C4-2B (cell line): ENCODE data around the gene LAPTM5.

Experiments
- H3K27ac ChIP-seq: fragments of 450-650 bp; 2 replicates; pipeline ENCODE4 v1.5.1; 2017
- ZFX ChIP-seq: fragments of 450-650 bp; IDR thresholded peaks from 2 replicates; pipeline ENCODE4 v1.6.1; 2017
- TF ChIP-seq, protein P1 (sequence below): fragments of 450-650 bp; conservative IDR thresholded peaks from 2 replicates; pipeline ENCODE4 v1.5.1; 2017; ENCODE audit warnings: mild to moderate bottlenecking

LAPTM5 gene

DNA sequence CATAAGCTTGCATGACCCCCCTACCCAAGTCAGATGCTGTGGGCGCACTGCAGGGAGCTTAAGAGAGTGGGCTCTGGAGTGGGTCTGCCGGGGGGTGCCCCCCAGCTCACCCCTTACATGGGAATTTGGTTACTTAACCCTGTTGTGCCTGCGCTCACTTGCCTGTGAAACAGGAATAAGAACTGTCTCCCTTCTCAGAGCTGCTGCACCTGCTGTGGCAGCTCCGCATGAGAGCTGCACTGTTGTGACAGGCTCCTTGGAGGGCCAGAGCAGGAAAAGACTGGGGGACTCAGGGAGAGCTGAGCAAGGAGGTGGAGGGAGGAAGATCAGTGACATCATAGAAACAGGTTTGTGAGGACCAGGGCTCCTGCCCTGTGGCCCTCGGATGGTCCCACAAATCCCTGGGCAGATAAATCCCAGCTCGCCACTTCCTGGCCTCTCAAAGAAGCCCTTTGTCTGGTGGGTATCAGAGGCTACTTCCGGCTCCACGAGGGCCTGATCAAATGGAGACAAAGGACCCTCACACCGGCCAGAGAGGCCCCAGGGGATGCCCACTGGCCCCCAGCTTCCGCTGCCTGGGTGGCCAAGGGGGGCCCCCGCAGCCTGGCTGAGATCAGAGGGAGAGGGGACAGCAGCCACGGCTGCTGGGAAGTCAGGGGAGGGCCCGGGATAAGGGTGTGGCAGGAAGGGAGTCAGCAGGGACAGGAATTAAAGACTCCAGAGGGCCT, 28.9 kb upstream of the LAPTM5 start:
- no peak overlapping the region for H3K27ac ChIP-seq
- TF ChIP-seq, protein P1, sequence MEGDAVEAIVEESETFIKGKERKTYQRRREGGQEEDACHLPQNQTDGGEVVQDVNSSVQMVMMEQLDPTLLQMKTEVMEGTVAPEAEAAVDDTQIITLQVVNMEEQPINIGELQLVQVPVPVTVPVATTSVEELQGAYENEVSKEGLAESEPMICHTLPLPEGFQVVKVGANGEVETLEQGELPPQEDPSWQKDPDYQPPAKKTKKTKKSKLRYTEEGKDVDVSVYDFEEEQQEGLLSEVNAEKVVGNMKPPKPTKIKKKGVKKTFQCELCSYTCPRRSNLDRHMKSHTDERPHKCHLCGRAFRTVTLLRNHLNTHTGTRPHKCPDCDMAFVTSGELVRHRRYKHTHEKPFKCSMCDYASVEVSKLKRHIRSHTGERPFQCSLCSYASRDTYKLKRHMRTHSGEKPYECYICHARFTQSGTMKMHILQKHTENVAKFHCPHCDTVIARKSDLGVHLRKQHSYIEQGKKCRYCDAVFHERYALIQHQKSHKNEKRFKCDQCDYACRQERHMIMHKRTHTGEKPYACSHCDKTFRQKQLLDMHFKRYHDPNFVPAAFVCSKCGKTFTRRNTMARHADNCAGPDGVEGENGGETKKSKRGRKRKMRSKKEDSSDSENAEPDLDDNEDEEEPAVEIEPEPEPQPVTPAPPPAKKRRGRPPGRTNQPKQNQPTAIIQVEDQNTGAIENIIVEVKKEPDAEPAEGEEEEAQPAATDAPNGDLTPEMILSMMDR = no peak
- TF ChIP-seq ZFX = no peak

DNA sequence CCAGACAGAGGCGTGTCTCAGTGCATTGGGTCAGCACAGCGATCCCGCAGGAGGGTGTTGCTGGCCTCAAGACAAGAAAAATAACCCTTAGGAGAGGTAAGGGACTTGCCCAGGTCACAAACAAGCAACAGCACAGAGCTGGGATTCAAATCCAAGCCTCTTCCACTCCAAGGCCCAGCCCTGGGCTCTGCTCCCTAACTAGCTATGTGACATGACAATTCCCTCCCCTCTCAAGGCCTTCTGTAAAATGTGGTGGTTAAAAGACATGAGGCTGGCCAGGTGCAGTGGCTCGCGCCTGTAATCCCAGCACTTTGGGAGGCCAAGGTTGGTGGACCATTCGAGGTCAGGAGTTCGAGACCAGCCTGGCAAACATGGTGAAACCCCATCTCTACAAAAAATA, 28.1 kb upstream of the LAPTM5 start:
- H3K27ac ChIP-seq = no peak overlapping the region
- no peak for TF ChIP-seq ZFX
- TF ChIP-seq, protein P1 = no peak

DNA sequence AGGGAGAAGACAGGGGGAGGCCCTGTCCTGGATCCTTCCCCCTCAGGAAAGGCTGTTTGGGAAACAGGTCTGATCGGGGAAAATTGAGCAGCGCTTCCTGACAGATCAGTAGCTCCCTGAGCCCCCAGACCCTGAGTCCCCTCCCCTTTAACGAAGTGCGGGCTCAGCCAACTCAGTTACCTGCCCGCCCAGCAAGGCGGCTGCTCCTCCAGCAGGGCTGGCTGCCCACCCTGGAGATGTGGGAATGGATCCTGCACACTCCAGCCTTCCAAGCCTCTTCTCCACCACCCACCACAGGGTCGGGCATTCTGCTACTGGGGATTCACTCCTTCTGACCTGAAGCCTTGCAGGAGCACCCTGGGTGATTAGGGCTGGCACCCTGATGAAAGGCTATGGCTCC, 27.6 kb upstream of the LAPTM5 start:
- no peak for TF ChIP-seq ZFX
- TF ChIP-seq, protein P1 = no peak
- no peak overlapping the region for H3K27ac ChIP-seq

DNA sequence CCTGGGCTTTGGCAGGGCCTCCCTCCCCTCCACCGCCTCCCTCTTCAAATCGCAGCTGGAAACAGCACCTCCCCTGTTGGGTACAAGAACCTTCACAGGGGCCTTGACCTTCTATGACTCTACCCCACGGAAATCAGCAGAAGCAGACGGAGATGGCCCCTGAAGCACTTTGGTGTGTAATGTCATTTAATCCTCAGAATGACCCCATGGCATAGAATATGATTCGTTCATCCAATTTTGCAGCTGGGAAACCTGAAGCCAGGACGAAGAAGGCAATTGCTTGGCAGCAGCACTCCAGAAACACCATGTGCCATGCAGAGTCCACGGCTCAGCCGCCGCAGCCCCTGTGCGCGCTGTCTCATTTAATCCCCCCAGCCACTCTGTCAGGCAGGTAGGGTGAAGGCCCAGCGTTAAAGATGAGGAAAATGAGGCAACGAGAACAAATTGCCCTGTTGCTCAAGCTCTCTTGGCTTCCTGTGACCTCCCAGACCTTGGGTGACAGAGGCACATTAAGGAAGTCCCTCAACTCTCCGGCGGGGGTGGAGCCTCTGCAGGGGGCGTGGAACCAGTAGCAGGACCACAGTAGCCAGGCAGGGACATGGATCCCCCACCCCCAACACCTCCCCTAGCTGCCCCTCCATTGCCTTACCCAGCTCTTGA, 25.8 kb upstream of the LAPTM5 start:
- TF ChIP-seq, protein P1 = no peak
- H3K27ac ChIP-seq = no peak overlapping the region

DNA sequence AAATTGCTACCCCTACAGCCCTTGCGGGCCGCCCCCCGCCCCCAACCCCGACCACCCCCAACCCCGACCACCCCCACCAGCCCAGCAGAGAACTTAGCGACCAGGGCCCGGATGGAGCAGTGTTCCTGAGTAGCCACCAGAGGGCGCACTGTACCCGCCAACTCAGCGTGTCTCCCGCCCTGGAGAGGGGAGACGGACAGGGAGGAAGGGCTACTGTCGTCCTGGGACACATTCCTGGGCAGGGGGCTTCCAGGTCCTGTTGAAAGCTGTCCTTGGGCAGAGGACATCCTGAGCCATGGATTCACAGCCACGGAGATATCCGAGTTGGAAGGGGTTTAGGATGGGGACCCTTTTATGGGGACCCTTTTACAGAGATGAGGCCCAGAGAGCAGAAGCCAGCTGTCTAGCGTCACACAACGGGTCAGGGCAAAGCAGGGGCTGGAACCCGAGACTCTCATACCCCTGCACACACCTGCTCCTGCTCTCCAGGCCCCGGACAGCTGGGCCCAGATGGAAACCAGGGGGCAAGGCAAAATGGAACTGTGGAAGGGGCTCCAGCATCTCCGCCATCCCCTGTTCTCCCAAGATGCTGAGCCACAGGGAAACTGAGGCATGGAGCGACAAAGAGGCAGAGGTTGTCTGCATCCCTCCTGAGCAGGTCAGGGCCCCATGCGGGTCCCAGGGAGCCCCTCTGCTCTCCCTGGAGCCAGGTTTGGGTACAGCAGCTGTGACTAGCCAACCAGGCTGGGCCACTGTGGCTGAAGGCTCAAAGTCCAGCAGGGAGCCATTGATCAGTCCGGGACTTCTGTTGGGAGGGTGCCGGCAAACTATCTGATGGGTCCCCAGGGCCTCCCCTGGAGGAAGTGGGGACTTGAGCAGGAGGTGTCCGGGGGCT, 25.0 kb upstream of the LAPTM5 start:
- no peak overlapping the region for H3K27ac ChIP-seq

DNA sequence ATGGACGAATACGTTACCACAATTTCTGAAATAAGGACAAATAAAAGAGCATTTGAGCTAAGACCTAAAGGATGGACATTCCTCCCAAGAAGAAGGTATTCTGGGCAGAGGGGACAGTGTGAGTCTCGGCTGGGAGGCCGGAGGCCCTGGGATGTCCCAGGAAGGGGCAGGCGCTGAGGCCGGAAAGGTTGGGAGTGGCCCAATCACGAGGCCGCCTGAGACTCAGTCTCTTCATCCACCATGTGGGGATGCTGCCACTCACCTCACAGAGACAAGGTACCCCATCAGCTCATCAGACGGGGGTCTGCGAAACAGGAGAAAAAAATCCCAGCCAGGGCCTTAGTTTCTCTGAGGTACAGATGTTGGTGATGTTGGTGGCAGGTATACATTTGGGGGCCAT, 24.3 kb upstream of the LAPTM5 start:
- no peak overlapping the region for H3K27ac ChIP-seq
- TF ChIP-seq ZFX = no peak
- TF ChIP-seq, protein P1 = no peak

More for the DNA sequence above, 25.0 kb upstream of the LAPTM5 start:
- TF ChIP-seq, protein P1 = peak; percentile 85
- TF ChIP-seq ZFX = no peak
